ENCODE results near the gene MT1F.

GRCh38 chr16:56610017-56610608, 47.6 kb upstream of the MT1F start:
- no peak for TF ChIP-seq ZNF274 (IDR thresholded peaks at IDR 0.05; ENCODE audit: low read depth, low read length)
- TF ChIP-seq SUZ12 (IDR thresholded peaks at IDR 0.05; ENCODE audit: extremely low read depth, insufficient read depth, insufficient read length) = no peak
- no peak for TF ChIP-seq YY1 (IDR thresholded peaks at IDR 0.05; ENCODE audit: insufficient read depth, insufficient read length)

All from NT2/D1 (cell line).